NCI-H187 treated with DMSO at 0.1 percent for 48 hours (cell line): ENCODE data around the gene CTU1.
A peak's percentile ranks its signal among the peaks of the same experiment; 100 is the strongest.

ENCODE experiments used
- DNase-seq: peaks from one replicate; lab custom pipeline; 2025; lab: John Stamatoyannopoulos, UW

Gene CTU1

DNA sequence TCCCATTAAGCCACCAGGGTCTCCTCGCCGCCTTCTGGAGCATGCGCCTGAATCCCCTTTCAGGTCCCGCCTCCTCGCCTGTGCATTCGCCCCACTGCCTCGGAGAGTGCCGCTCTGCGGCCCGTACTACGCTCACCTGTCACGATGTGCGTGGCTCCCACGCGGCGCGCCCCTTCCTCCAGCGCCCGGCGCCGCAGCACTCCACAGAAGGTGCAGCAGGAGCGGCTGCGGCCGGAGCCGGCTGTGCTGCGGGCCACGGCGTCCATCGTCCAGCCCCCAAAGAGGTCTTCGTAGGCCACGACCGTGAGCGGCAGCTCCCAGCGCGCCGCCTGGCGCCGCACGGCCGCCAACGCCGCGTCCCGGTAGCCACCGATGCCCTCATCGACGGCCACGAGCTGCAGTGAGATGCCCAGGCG, 4.3 kb downstream of the CTU1 start:
- DNase-seq = no peak

DNA sequence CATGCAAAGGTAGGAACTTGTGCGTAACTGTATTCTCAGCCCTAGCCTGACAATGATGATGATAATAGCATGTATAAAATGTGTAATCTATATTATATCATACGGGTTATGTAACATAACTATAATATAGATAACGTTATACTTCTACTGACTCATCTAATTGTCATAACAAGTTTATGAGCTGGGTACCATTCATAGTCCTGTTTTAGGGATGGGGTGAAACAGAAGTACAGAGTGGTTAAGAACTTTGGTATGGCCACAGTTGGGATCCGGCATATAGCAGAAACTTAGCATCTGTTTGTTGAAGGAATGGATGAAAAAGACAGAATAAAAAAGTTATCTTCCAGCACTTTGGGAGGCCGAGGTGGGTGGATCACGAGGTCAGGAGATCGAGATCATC, 5.2 kb downstream of the CTU1 start:
- no peak for DNase-seq

GRCh38 chr19:51101171-51101865, 6.9 kb downstream of the CTU1 start:
- DNase-seq = no peak

- no peak for DNase-seq
These were observed 7.6 kb downstream of the CTU1 start for GRCh38 chr19:51100601-51101000.

DNA sequence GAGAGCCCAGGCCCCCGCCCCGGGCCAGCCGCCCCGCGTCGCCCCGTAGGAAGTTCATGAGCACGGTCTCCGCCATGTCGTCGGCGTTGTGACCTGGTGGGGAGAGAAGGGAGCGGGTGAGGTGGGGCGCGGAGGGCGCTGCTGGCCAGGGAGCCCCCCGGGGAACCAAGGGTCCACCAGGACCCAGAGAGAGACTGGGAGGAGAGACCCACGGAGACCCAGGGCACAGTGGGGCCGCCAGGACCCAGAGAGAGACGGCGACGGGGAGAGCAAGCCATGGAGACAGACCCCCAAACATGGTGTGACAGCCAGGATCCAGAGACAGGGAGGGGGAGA, 9.2 kb downstream of the CTU1 start:
- no peak for DNase-seq

DNA sequence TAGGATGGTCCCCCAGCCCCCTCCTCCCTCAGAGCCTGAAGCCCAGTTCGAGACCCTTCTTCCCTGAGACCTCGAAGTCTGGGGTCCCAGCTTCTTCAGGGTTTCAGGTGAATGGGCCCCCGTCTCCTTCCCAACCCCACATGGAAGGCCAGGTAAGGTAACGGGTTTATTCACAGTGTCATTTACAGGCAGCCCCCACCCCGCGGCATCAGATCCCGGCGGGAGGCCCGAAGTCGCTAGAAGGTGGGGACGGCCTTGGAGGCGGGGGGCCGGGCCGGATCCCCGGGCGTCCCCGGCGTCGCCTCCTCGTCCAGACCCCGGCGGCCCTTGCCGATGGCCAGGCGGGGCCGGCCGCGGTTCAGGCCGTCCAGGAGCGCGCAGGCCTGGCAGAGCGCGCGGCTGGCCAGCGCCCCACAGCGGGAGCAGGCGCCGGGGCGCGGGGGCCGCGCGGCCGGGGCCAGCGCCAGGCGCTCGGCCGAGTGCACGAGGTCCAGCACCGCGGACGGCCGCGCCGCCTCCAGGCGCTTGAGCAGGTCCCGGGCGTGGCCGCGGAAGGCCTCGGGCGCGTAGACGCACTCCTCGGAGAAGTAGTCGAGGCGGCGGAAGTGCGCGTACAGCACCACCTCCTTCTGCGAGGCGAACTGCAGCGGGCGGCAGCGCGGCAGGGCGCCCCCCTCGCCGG, 9.7 kb downstream of the CTU1 start:
- no peak for DNase-seq

DNA sequence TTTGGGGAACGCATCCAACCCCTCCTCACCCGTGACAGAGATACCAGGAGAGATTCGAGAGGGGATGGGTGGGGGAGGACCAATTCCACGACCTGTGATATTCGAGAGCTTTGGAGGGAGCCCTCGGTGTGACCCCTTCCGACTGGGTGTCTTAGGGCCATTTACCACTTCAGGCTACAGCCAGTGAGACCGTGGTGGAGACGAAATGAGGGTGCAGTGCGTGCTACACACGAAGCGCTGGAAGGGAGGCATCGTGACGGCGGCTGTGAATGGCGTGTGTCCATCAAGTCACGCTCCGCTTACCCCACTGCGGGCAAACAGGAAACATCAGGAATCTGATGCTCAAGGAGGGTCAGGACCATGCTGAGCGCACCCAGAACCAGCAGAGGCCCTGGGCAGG, 10.4 kb downstream of the CTU1 start:
- no peak for DNase-seq

- no peak for DNase-seq
These were observed 11.0 kb downstream of the CTU1 start for GRCh38 chr19:51097166-51097738.

DNA sequence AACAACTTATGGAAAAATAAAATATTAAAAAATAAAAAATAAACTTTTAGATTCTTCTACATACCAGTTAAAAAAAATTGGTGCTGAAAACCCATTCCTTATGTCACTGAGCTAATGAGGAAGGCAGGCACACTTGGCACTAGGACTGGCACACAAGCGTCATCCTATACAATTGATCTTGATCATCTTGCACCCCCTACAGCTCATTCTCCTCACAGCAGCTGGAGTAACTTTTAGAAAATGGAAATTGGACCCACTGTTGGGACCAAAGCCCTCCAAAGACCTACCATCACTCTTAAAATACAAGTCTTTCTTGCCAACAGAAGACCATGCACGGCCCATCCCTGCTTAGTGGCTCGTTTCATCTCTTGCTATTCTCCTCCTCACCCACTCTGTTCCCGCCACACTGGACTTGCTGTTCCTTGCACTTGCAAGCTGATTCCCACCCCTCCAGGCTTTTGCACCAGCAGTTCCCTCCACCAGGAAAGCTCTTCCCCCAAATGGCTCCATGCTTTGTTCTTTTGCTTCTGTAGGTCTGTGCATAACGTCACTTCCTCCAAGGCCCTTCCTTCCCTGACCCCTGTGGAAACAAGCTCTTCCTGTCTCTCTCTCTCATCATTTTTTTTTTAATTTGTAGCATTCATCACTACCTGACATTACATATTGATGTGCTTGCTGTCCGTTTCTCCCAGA, 11.6 kb downstream of the CTU1 start:
- DNase-seq = no peak

DNA sequence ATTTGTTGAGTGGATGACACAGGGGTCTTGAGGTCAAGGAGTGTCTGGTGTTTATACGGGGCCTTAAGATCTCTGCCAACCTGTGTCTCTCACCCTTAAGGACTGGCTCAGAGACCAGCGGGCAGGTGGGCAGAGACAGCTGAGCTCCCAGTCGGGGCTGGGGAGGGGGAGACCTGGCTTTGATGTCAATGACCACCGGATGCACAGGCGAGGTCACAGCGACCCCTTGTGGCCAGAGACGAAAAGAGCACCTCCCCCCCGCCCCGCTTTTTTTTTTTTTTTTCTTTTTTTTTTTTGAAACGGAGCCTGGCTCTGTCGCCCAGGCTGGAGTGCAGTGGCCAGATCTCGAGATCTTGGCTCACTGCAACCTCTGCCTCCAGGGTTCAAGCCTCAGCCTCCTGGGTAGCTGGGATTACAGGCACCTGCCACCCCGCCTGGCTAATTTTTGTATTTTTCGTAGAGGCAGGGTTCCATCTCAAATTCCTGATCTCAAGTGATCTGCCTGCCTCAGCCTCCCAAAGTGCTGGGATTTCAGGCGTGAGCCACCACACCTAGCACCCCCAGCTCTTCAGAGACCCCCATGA, 13.4 kb downstream of the CTU1 start:
- no peak for DNase-seq

- no peak for DNase-seq
These were observed 14.5 kb downstream of the CTU1 start for GRCh38 chr19:51093510-51094345.

DNA sequence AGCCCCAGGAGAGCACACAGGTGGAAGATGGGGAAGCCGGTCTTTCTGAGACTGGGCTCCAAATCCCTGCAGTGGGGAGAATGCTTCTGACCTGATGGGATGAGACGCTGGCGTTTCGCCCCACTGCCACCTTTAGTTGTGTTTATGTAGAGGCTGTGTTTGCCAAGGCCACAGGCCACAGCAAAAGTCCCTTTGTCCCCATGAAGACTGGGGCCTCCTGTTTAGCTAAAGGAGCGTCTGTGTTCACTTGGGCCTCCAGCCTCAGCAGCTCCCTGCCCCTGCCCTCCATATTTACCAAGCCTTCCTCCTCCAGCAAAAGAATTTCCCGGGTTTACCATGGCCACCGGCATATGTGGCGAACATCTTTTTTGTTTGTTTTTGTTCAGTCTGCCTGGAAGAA, 15.1 kb downstream of the CTU1 start:
- DNase-seq = no peak

DNA sequence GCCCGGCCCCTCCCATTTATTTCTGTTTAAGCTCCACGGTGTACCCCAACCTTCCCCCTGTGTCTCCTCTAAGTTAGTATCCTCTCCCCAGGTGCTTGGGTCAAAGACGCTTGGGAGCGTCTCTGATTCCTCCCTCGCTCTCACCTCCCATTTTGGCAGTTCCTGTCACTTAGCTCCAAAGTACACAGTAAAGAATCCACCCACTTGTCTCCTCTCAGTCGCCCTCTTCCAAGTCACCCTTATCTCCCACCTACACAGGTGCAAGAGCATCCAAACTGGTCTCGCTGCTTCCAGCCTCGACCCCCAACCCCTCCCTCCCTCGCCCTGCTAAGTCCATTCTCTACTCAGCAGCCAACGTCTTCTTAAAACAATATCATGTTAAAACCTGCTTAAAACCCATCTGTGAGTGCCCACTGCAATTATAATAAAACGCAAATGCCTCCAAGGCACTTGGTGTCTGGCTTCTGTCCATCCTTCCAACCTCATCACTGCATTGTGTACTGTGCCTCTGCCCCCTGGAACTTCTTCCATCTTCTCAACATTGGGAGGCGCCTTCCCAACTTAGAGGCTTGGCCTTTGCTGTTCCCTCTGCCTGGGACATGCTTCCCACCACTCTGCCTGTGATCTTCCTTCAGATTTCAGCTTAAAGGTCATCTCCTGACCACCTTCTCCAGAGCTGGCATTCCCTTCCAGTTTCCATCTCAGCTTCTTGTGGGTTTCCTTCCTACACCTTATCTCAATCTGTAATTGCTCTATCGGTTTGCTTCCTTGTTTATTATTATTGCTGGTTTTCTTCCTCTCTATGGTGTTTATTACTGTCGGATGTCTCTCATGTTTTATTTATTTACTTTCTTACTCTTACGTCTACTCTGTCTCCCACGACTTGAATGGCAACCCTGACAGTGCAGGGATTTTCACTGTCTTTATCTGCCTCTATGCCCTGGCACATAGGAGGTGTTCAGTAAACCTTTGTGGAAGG, 16.0 kb downstream of the CTU1 start:
- peak; percentile 61 for DNase-seq

GRCh38 chr19:51091126-51091525, 17.1 kb downstream of the CTU1 start:
- DNase-seq = no peak

GRCh38 chr19:51090471-51090870, 17.7 kb downstream of the CTU1 start:
- no peak for DNase-seq

DNA sequence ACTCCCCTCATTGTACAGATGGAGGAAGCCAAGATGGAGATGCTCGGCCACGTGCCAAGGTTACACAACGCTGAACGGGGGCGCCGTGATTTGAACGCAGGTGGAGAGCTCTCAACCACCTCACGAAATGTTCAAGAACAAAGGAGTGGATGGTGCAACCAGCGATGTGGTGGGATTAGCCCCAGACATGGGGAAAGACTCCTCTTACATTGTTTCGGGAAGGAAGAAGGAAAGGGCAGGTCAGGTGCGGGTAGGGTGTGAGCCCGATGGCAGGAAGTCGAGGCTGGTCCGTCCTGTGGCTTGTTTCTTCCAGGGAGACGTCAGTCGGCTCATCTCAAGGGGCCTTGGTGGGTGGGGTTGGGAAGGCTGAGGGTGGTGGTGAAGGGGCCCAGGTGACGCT, 18.4 kb downstream of the CTU1 start:
- DNase-seq = no peak

DNA sequence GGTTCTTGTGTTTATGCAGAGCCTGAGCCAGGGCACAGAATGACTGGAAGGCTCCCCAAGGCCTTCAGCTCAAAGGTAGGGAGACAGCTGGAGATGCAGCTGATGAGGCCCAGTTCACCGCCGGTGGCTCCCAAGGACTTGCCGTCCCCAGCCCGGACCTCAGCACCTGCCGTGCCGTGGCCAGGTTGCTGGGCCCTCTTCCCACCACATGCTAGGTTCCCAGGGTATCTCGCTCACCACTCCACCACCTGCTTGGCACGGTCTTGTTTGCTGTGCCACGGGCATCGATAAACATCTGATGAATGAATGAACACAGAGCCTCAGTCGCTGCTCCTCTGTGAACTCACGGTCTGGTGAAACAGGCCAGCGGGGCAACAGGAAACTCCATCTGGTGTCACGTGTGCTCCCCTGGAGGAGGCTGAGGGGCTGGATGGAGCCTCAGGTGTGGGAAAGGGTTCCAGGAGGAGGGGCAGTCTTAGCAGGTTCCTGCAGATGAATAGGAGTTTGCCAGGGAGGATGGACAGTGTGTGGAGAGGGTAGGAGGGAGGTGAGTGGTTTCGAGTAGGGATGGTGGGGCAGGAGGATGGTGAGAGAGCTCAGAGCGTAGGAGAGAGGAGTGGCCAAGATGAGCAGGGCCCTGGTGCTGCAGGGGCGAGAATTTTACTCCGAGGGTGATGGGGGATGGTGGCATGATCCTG, 21.9 kb downstream of the CTU1 start:
- DNase-seq = no peak

DNA sequence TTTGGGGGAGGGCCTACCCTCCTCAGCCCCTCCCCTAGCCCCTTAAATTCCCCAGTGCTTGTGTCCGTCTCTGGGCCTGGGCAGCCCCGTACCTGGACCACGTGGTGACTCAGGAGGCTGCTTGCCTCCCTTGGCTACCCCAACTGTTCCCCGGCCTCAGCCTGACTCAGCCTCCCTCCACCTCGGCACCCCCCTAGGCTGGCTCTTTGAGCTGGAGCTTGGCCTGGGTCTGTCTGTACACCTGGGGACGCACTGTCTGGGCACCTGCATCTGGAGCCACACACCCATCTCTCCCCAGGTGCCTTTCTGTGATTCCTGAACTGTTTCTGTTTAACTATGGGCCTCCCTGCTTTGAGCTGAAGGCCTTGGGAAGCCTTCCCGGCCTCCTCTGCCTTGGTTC, 23.7 kb downstream of the CTU1 start:
- no peak for DNase-seq

- DNase-seq = no peak
These were observed 24.4 kb downstream of the CTU1 start for GRCh38 chr19:51083783-51084182.

DNA sequence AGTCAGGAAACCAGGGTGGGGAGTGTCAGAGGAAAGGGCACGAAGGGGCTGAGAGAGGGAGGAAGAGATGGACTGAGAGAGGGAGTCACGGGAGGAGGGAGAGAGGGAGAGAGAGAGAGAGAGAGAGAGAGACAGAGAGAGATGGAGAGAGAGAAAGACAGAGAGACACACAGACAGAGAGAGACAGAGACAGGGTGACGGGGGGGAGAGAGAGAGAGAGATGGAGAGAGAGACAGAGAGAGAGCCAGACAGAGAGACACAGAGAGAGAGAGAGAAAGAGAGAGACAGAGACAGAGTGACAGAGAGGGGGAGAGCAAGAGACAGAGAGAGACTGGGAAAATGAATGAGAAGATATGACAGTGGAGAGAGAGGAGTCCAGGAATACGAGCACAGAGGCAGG, 25.0 kb downstream of the CTU1 start:
- DNase-seq = no peak
